A673 (cell line): ENCODE data around the gene ELMO3. TPM values are rescaled to one million over a fixed set of nuclear protein-coding genes. Genes with fewer than 3 reads are reported as not detected.

ENCODE experiments used
- BruUV-seq: library from RNA; stranded (reverse); fragments of 400-500 nt; replicated peaks from 2 replicates; lab custom pipeline; 2021; lab: Mats Ljungman, UMichigan
- CTCF ChIA-PET: fragments of 300-600 bp; sonication (Branson Sonifier 250); formaldehyde crosslinking; loops from one replicate; lab custom pipeline; 2022; ENCODE audit warnings: antibody characterized with exemption; lab: Charles Lee
- POLR2A ChIA-PET: fragments of 300-600 bp; sonication (Branson Sonifier 250); formaldehyde crosslinking; loops from one replicate; lab custom pipeline; 2022; ENCODE audit warnings: antibody characterized with exemption; ENCODE audit not compliant: low non-redundant PET; lab: Charles Lee
- DNase-seq: peaks from one replicate; pipeline ENCODE4 v3.0.0-alpha.2; 2015; ENCODE audit warnings: low spot score
- H3K27ac ChIP-seq: fragments of 200-600 bp; sonication (generic); 2 replicates; pipeline ENCODE4 v1.5.1; 2016; ENCODE audit warnings: mixed run types, low read depth, mild to moderate bottlenecking, mixed read lengths, antibody characterized with exemption, low read length; ENCODE audit not compliant: poor library complexity, severe bottlenecking
- H3K27me3 ChIP-seq: fragments of 200-600 bp; sonication (generic); replicated peaks from 2 replicates; pipeline ENCODE4 v1.6.1; 2017; ENCODE audit warnings: mixed run types, low read depth, mild to moderate bottlenecking, mixed read lengths, antibody characterized with exemption, low read length; ENCODE audit not compliant: insufficient read depth, poor library complexity
- H3K36me3 ChIP-seq: fragments of 200-600 bp; sonication (generic); 2 replicates; pipeline ENCODE4 v1.6.1; 2016; ENCODE audit warnings: mixed run types, mild to moderate bottlenecking, mixed read lengths, antibody characterized with exemption, low read length; ENCODE audit not compliant: insufficient read depth, poor library complexity, severe bottlenecking
- H3K4me1 ChIP-seq: fragments of 200-600 bp; sonication (generic); 2 replicates; pipeline ENCODE4 v1.6.1; 2017; ENCODE audit warnings: mixed run types, mild to moderate bottlenecking, mixed read lengths, antibody characterized with exemption, low read length; ENCODE audit not compliant: insufficient read depth, poor library complexity, severe bottlenecking
- H3K4me3 ChIP-seq: fragments of 200-600 bp; sonication (generic); 2 replicates; pipeline ENCODE4 v1.5.1; 2016; ENCODE audit warnings: low read depth, mixed run types, mild to moderate bottlenecking, mixed read lengths, low read length; ENCODE audit not compliant: poor library complexity, severe bottlenecking
- H3K9me3 ChIP-seq: fragments of 200-600 bp; sonication (generic); 2 replicates; pipeline ENCODE4 v1.6.1; 2016; ENCODE audit warnings: mixed run types, low read depth, mild to moderate bottlenecking, mixed read lengths, antibody characterized with exemption, low read length; ENCODE audit not compliant: poor library complexity, severe bottlenecking
- EZH2 ChIP-seq: fragments of 200-600 bp; sonication (generic); IDR thresholded peaks from 2 replicates; pipeline ENCODE4 v1.6.1; 2017; ENCODE audit warnings: borderline replicate concordance, low read depth, mild to moderate bottlenecking, mixed read lengths, antibody characterized with exemption, low read length; ENCODE audit not compliant: poor library complexity, severe bottlenecking
- intact Hi-C: fragments of 100-400 bp; cut with micrococcal nuclease; formaldehyde crosslinking; loops from one replicate; pipeline ENCODE4 v1.10.0; 2022; ENCODE audit not compliant: unreplicated experiment
- microRNA-seq: library from miRNA; unstranded; fragments of <30 nt; microRNA quantifications from one replicate; pipeline ENCODE4 v1.2.0, GENCODE V29; 2021
- total RNA-seq: library from RNA; stranded (reverse); gene quantifications from 2 replicates; pipeline ENCODE4 v1.2.3, GENCODE V29; 2021
- TF ChIP-seq, protein P1 (sequence below): fragments of 300-800, 200-600 bp; sonication (generic); conservative IDR thresholded peaks from 2 replicates; pipeline ENCODE4 v1.5.1; 2017; ENCODE audit warnings: low read depth, mild to moderate bottlenecking, antibody characterized with exemption, low read length, moderate library complexity, mixed read lengths

The ELMO3 gene
- total RNA-seq, 1 experiment from 2014 or later = 4.7 TPM

DNA sequence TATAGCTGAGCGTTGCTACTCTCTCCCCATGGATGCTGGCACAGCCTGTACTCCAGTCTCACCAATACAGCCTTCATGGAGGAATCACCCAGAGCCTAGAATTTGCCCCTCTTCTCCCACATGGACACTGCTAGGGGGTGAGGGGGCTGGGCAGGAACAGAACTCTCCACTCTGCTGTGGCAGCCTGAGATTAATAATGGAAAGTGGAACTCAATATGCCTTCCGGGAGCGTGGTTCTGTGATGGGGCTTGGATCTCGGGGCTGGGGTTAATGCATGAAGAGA lies 51.1 kb downstream of the ELMO3 start:
- intact Hi-C loops = no loop called here
- Histone ChIP-seq H3K4me3 (no peak overlapping the region), H3K9me3 (no peaks in the 10 kb centered on the region), H3K27me3 (no peaks in the 10 kb centered on the region), H3K27ac (no peak overlapping the region), H3K4me1 (peaks cover 37% of the 10 kb centered on the region), H3K36me3 (no peaks in the 10 kb centered on the region)
- ChIA-PET POLR2A (no interaction called here), CTCF (interaction anchor here (0.6 kb wide), 1 partner anchor 24 kb away, joined by 3 read pairs; no protein-coding TSS in a partner anchor)
- BruUV-seq = no TSS peak
- no peak for TF ChIP-seq EZH2
- TF ChIP-seq, protein P1, sequence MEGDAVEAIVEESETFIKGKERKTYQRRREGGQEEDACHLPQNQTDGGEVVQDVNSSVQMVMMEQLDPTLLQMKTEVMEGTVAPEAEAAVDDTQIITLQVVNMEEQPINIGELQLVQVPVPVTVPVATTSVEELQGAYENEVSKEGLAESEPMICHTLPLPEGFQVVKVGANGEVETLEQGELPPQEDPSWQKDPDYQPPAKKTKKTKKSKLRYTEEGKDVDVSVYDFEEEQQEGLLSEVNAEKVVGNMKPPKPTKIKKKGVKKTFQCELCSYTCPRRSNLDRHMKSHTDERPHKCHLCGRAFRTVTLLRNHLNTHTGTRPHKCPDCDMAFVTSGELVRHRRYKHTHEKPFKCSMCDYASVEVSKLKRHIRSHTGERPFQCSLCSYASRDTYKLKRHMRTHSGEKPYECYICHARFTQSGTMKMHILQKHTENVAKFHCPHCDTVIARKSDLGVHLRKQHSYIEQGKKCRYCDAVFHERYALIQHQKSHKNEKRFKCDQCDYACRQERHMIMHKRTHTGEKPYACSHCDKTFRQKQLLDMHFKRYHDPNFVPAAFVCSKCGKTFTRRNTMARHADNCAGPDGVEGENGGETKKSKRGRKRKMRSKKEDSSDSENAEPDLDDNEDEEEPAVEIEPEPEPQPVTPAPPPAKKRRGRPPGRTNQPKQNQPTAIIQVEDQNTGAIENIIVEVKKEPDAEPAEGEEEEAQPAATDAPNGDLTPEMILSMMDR = no peak
- DNase-seq = no peak

DNA sequence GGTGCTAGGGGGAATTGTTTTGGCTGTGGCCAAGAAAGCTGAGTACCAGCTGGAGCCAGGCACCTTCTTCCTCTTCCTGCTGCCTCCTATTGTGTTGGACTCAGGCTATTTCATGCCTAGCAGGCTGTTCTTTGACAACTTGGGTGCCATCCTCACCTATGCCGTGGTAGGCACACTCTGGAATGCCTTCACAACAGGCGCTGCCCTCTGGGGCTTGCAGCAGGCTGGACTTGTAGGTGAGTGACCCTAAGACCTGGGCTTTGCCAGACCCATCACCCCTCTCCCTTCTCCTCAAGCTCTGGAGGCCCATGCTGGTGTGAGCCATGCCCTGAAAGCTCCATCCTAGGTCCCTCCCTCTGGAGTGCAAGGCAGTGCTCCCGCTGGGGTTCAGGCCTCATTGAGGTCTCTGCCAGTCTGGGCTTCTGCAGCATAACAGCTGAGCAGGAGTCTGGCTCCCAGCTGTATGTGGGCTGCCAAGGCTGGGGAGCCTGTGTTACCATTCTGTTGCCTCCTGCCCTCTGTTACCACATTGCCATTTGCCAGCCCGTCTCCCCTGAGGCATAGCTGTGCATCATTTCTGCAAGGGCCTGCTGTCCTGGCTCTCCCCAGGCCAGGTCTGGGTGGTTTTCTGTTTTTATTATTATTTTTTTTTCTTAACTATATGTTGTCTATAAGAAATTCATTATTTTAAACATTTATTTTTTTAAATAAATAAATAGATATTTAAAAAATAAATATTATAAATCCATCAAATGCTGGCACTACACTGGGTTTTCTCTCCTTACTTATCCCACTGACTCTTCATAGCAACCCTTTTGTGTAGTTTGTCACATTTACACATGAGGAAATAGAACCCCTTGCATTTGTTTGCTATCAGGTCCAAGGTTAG lies 53.9 kb downstream of the ELMO3 start:
- Histone ChIP-seq H3K4me3 (no peak overlapping the region), H3K4me1 (peaks cover 22% of the 10 kb centered on the region), H3K9me3 (no peaks in the 10 kb centered on the region), H3K27ac (no peak overlapping the region), H3K36me3 (no peaks in the 10 kb centered on the region), H3K27me3 (no peaks in the 10 kb centered on the region)
- no peak for TF ChIP-seq EZH2
- TF ChIP-seq, protein P1 = no peak
- CTCF ChIA-PET = no interaction called here
- DNase-seq = no peak
- POLR2A ChIA-PET = no interaction called here
- BruUV-seq = no TSS peak
- intact Hi-C loops = no loop called here

Small RNAs within 50 kb of the gene (microRNA-seq; reads per million reads assigned to microRNA genes)
- gene MIR328 = 85.8 reads per million, percentile 62 among the genes with 10 or more reads in this experiment

Other genes starting within 250 kb of the ELMO3 start
- gene CES3, start 237.9 kb upstream of the ELMO3 start, total RNA-seq = 3.0 and 3.9 TPM in 2 replicates
- gene CES4A, start 210.5 kb upstream of the ELMO3 start, total RNA-seq = 0.15 TPM in 1 of 2 replicates, not detected in the other
- gene CBFB, start 170.0 kb upstream of the ELMO3 start, total RNA-seq = 173 and 185 TPM in 2 replicates
- gene PHAF1, start 89.2 kb upstream of the ELMO3 start, total RNA-seq = 23.2 and 23.5 TPM in 2 replicates
- gene B3GNT9, start 48.1 kb upstream of the ELMO3 start, total RNA-seq = 11.5 and 13.8 TPM in 2 replicates
- 7.7 and 10.8 TPM in 2 replicates for gene TRADD, start 39.2 kb upstream of the ELMO3 start, total RNA-seq
- gene FBXL8, start 39.2 kb upstream of the ELMO3 start, total RNA-seq = 8.3 and 13.8 TPM in 2 replicates
- 13.9 and 20.2 TPM in 2 replicates for gene HSF4, start 34.4 kb upstream of the ELMO3 start, total RNA-seq
- 15.3 and 16.4 TPM in 2 replicates for gene NOL3, start 28.6 kb upstream of the ELMO3 start, total RNA-seq
- 33.9 and 36.8 TPM in 2 replicates for gene MATCAP1, start 15.2 kb upstream of the ELMO3 start, total RNA-seq
- 0.32 and 0.42 TPM in 2 replicates for gene EXOC3L1, start 9.0 kb upstream of the ELMO3 start, total RNA-seq
- gene E2F4, start 7.0 kb upstream of the ELMO3 start, total RNA-seq = 77.4 and 96.0 TPM in 2 replicates
- 30.4 and 38.2 TPM in 2 replicates for gene TMEM208, start 28.0 kb downstream of the ELMO3 start, total RNA-seq
- gene FHOD1, start 48.4 kb downstream of the ELMO3 start, total RNA-seq = 94.9 and 96.4 TPM in 2 replicates
- gene SLC9A5, start 49.8 kb downstream of the ELMO3 start, total RNA-seq = 2.4 and 3.6 TPM in 2 replicates
- 5.8 and 8.9 TPM in 2 replicates for gene PLEKHG4, start 80.4 kb downstream of the ELMO3 start, total RNA-seq
- 0.32 TPM in 1 of 2 replicates, not detected in the other for gene KCTD19, start 127.6 kb downstream of the ELMO3 start, total RNA-seq
- gene LRRC36, start 127.7 kb downstream of the ELMO3 start, total RNA-seq = not detected in 2 replicates
- gene TPPP3, start 194.4 kb downstream of the ELMO3 start, total RNA-seq = 0.28 and 0.31 TPM in 2 replicates
- gene ZDHHC1, start 217.3 kb downstream of the ELMO3 start, total RNA-seq = 5.3 and 6.8 TPM in 2 replicates
- 1.6 and 2.3 TPM in 2 replicates for gene HSD11B2, start 232.0 kb downstream of the ELMO3 start, total RNA-seq